Measurements from ENCODE around the gene ARRB1.
"Not testable (repeated sequence)": the region's sequence is repeated elsewhere in the genome, so short reads cannot be mapped to it uniquely, and the experiment has no call there.

The ARRB1 gene

GRCh38 chr11:75334976-75335375, 16.5 kb downstream of the ARRB1 start:
- H3K4me3 ChIP-seq (ENCODE audit: low read depth, low read length), result no peak overlapping the region
- no peak for DNase-seq (ENCODE audit: low read depth)

GRCh38 chr11:75334402-75334891, 17.0 kb downstream of the ARRB1 start:
- TF ChIP-seq CTCF (IDR thresholded peaks at IDR 0.05; ENCODE audit: low read depth, low read length) (no peak), POLR2A (IDR thresholded peaks at IDR 0.05; ENCODE audit: extremely low read depth, insufficient read length) (no peak), MAX (IDR thresholded peaks at IDR 0.05; ENCODE audit: low read depth, low read length) (no peak), MYC (IDR thresholded peaks at IDR 0.05; ENCODE audit: low read depth, low read length) (no peak)
- no peak for DNase-seq (ENCODE audit: low read depth)
- H3K4me3 ChIP-seq (ENCODE audit: low read depth, low read length), result no peak overlapping the region

More at GRCh38 chr11:75334976-75335375, 16.5 kb downstream of the ARRB1 start:
- TF ChIP-seq MYC (IDR thresholded peaks at IDR 0.05; ENCODE audit: low read depth, low read length) (no peak), CTCF (IDR thresholded peaks at IDR 0.05; ENCODE audit: low read depth, low read length) (no peak), MAX (IDR thresholded peaks at IDR 0.05; ENCODE audit: low read depth, low read length) (no peak), POLR2A (IDR thresholded peaks at IDR 0.05; ENCODE audit: extremely low read depth, insufficient read length) (no peak)

- H3K4me3 ChIP-seq (ENCODE audit: low read depth, low read length), result no peak overlapping the region
- TF ChIP-seq MAX (IDR thresholded peaks at IDR 0.05; ENCODE audit: low read depth, low read length) (no peak), POLR2A (IDR thresholded peaks at IDR 0.05; ENCODE audit: extremely low read depth, insufficient read length) (no peak), MYC (IDR thresholded peaks at IDR 0.05; ENCODE audit: low read depth, low read length) (no peak), CTCF (IDR thresholded peaks at IDR 0.05; ENCODE audit: low read depth, low read length) (no peak)
- no peak for DNase-seq (ENCODE audit: low read depth)
These were observed 17.7 kb downstream of the ARRB1 start for GRCh38 chr11:75333807-75334140.

GRCh38 chr11:75333022-75333806, 18.2 kb downstream of the ARRB1 start:
- no peak for DNase-seq (ENCODE audit: low read depth)
- TF ChIP-seq POLR2A (IDR thresholded peaks at IDR 0.05; ENCODE audit: extremely low read depth, insufficient read length) (no peak), CTCF (IDR thresholded peaks at IDR 0.05; ENCODE audit: low read depth, low read length) (no peak), MYC (IDR thresholded peaks at IDR 0.05; ENCODE audit: low read depth, low read length) (no peak), MAX (IDR thresholded peaks at IDR 0.05; ENCODE audit: low read depth, low read length) (no peak)
- H3K4me3 ChIP-seq (ENCODE audit: low read depth, low read length), result no peak overlapping the region

GRCh38 chr11:75331761-75332160, 19.7 kb downstream of the ARRB1 start:
- DNase-seq (ENCODE audit: low read depth); H3K4me3 ChIP-seq (ENCODE audit: low read depth, low read length): not testable (repeated sequence)

GRCh38 chr11:75331304-75331703, 20.2 kb downstream of the ARRB1 start:
- H3K4me3 ChIP-seq (ENCODE audit: low read depth, low read length); DNase-seq (ENCODE audit: low read depth): not testable (repeated sequence)

GRCh38 chr11:75330886-75331285, 20.6 kb downstream of the ARRB1 start:
- not testable (repeated sequence) for H3K4me3 ChIP-seq (ENCODE audit: low read depth, low read length); DNase-seq (ENCODE audit: low read depth)
